Brain microvascular endothelial cell (primary cell): Measurements from ENCODE around the gene TFEB.
"Not testable (repeated sequence)": the region's sequence is repeated elsewhere in the genome, so short reads cannot be mapped to it uniquely, and the experiment has no call there.

Experiments
- DNase-seq: peaks from one replicate; pipeline ENCODE4 v3.0.0-alpha.2; 2020
- H3K27ac ChIP-seq: fragments of 250-450 bp; sonication (Bioruptor Pico); 2 replicates; pipeline ENCODE4 v1.5.1; 2020; ENCODE audit warnings: mild to moderate bottlenecking, moderate library complexity
- H3K27me3 ChIP-seq: fragments of 250-450 bp; sonication (Bioruptor Pico); replicated peaks from 2 replicates; pipeline ENCODE4 v1.5.1; 2020; ENCODE audit warnings: mild to moderate bottlenecking
- H3K36me3 ChIP-seq: fragments of 250-450 bp; sonication (Bioruptor Pico); replicated peaks from 2 replicates; pipeline ENCODE4 v1.5.1; 2020; ENCODE audit warnings: mild to moderate bottlenecking
- H3K4me3 ChIP-seq: 2 replicates; pipeline ENCODE4 v1.5.1; 2011; ENCODE audit warnings: low read depth, mild to moderate bottlenecking, control low read depth, low read length, moderate library complexity
- in situ Hi-C: cut with HindIII; loops from 2 replicates; pipeline ENCODE4 v1.10.0; 2017; ENCODE audit warnings: low sequenced_read_pairs, low pct_ligation_motif_present
- TF ChIP-seq, protein P1 (sequence below): IDR thresholded peaks from 2 replicates; pipeline ENCODE4 v1.5.1; 2011; ENCODE audit warnings: low read depth, mild to moderate bottlenecking, moderate library complexity, low read length, control low read depth, inconsistent platforms; ENCODE audit errors: missing control alignments

The TFEB gene

DNA sequence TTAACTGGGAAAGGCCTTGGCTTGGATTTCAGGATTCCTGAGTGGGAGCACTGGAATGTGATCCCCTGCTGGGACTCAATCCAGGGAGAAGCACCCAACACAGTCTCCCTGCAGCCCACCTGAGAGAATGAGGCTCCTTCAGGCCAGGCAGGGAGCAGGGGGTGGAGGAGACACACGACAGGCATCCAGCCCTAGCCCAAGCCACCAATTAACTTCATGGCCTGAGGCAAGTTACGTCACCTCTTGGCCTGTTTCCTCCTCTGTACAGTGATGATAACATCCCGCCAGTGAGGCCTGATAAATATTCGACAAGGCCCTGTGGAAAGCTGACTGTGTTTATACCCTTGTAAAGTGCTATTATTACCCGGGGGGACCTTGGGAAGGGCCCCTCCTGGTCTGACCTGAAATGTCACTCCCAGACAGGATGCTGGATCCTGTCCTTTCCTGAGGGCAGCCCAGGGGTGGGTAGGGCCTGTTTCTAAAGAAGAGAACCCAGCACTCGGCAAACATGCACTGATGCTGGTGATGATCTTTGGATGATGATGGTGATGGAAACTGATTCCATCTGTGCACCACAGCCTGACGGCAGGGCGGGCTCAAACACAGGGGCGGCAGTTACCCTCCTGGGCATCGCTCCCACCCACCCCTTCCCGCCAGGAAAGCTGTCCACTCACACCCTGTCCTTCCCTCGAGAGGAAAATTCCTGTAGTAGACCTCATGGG, 31.9 kb upstream of the TFEB start:
- in situ Hi-C loops: no loop called here
- no peak overlapping the region for H3K4me3 ChIP-seq
- peak; percentile 59 for DNase-seq

DNA sequence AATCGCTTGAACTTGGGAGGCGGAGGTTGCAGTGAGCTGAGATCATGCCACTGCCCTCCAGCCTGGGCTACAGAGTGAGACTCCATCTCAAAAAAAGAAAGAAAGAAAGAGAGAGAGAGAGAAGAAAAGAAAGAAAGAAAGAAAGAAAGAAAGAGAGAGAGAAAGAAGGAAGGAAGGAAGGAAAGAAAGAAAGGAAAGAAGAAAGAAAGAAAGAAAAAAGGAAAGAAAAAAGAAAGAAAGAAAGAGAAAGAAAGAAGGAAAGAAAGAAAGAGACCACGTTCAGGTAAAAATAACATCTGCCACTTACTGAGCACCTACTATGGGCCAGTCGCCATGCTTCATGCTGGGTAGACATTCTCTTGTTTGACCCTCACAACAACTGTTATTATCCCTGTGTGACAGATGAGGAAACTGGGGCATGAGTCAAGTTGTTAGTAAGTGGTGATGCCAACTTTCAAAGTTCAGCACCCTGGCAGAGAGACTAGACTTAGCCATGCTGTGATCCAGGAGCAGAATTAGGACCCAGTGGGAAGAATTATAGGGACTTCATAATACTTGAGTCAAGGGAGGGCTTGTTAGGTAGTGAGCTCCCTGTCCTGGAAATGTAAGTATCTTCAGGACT, 30.7 kb upstream of the TFEB start:
- H3K27ac ChIP-seq, in situ Hi-C loops, H3K4me3 ChIP-seq, H3K27me3 ChIP-seq, H3K36me3 ChIP-seq, DNase-seq: not testable (repeated sequence)

More for the DNA sequence above, 31.9 kb upstream of the TFEB start:
- peaks cover 4% of the 10 kb centered on the region for H3K36me3 ChIP-seq
- H3K27me3 ChIP-seq: no peaks in the 10 kb centered on the region
- TF ChIP-seq, protein P1, sequence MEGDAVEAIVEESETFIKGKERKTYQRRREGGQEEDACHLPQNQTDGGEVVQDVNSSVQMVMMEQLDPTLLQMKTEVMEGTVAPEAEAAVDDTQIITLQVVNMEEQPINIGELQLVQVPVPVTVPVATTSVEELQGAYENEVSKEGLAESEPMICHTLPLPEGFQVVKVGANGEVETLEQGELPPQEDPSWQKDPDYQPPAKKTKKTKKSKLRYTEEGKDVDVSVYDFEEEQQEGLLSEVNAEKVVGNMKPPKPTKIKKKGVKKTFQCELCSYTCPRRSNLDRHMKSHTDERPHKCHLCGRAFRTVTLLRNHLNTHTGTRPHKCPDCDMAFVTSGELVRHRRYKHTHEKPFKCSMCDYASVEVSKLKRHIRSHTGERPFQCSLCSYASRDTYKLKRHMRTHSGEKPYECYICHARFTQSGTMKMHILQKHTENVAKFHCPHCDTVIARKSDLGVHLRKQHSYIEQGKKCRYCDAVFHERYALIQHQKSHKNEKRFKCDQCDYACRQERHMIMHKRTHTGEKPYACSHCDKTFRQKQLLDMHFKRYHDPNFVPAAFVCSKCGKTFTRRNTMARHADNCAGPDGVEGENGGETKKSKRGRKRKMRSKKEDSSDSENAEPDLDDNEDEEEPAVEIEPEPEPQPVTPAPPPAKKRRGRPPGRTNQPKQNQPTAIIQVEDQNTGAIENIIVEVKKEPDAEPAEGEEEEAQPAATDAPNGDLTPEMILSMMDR: no peak
- no peak overlapping the region for H3K27ac ChIP-seq

DNA sequence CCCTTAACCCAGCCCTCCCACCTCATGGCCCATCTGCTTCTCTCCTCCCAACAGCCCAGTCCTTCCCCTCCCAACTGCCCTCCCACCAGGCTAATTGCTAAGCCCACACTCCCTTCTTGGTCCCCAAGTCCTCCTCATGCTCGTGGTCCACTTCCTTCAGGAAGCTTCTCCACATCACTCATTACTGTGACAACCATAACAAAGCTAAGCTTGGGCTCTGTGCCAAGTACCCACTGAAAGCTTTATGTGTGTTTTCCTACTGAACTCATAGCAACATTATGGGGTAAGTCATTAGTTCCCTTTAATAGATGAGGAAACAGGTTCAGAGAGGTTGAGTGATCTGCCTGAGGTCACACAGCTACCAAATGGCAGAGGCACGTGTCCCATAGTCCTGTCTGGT, 28.1 kb upstream of the TFEB start:
- Histone ChIP-seq H3K36me3 (no peaks in the 10 kb centered on the region), H3K27ac (no peak overlapping the region), H3K27me3 (no peaks in the 10 kb centered on the region), H3K4me3 (no peak overlapping the region)
- no peak for DNase-seq
- TF ChIP-seq, protein P1: no peak
- in situ Hi-C loops: no loop called here

DNA sequence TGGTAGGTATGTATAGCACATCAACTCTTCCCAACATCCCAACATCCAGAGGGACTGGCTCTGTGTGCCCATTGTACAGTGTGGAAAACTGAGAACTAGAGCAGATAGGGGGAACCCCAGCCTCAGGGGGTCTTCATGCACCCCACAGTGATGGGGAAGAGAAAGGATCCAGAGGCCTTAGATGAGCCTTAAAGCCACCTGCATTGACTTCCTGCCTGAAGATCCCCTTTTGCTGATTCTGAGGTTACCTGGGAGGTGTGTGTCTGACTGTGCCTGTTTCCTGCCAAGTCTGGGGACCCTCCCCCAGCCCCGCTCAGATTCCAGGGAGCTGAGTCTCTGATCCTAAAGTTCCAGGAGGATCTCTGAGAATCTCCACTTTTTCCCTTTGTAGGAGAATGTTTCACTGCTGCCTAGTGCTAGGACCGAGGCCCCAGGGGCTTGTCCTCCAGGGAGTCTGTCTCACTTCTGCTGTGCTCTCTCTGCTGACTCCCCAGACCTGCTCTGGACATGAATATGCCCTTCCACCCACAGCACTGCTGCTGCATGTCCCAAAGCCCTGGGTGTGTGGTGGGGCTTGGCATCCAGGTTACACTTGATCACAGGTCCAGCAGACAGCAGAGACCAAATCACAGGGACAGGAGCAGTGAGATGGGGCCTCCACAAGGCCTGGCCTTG, 24.6 kb upstream of the TFEB start:
- Histone ChIP-seq H3K27me3 (no peaks in the 10 kb centered on the region), H3K4me3 (no peak overlapping the region)
- TF ChIP-seq, protein P1: no peak

DNA sequence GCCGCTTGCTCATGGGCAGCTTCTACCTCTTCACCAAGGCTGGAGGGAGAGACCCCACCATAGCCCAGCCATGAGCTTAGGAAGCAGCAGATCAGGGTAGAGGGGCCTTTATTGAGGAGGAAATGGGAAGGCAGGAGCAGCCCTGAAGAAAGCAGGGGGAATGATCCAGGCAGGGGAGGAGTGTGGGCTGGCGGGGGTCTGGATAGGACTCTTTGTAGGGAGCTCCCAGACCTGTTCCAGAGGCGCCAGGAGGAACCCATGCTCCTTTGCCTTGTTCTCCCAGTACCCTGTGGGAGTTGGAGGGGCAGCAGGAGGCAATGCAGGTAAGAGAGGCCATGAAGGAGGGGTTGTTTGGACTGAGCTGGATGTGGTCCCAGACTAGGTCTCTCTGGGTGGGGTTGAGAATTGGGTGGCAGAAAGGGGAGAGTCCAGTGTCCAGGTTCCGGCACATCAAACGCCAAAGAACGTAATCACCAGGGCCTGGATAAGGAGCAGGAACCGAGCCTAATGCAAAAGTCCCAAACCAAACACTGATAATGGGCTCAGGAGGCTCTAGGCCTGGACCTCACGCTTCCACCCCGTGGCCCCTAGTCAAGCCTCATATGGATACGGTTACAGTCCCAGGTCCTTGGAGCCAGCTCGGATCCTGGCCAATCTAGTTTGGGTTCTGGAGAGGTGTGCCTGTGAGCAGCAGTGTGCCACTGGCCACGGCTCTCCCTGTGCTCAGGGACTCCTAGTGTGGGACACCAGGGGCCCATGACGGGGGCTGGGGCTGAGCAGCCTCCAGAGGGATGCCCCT, 23.9 kb upstream of the TFEB start:
- Histone ChIP-seq H3K4me3 (no peak overlapping the region), H3K36me3 (no peaks in the 10 kb centered on the region), H3K27ac (no peak overlapping the region), H3K27me3 (no peaks in the 10 kb centered on the region)
- TF ChIP-seq, protein P1: no peak
- in situ Hi-C loops: no loop called here
- DNase-seq: no peak

More for the DNA sequence above, 24.6 kb upstream of the TFEB start:
- H3K36me3 ChIP-seq: no peaks in the 10 kb centered on the region
- no peak overlapping the region for H3K27ac ChIP-seq
- no peak for DNase-seq
- in situ Hi-C loops: no loop called here

DNA sequence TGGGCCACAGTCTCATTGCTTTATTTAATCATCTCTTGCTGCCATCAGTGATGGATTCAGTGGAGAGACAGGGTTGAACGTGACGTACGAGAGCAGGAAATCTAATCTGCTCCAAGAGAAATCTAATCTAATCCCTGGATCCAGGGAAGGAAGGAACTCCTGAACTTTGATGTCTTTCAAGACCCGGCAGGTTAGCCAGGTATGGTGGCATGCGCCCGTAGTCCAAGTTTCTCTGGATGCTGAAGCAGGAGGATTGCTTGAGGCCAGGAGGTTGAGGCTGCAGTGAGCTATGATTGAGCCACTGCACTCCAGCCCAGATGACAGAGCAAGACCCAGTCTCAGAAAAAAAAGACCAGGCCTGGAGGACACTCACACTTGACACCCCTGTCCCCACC, 23.2 kb upstream of the TFEB start:
- Histone ChIP-seq H3K4me3 (no peak overlapping the region), H3K27me3 (no peaks in the 10 kb centered on the region), H3K27ac (no peak overlapping the region), H3K36me3 (no peaks in the 10 kb centered on the region)
- TF ChIP-seq, protein P1: no peak
- no peak for DNase-seq
- in situ Hi-C loops: no loop called here
